ENCODE results near the gene C4A. TPM values are rescaled to one million over a fixed set of nuclear protein-coding genes. Genes with fewer than 3 reads are reported as not detected.

Gene C4A
- total and polyA plus RNA-seq, 2 of the 13 experiments (the other 11 are each of a cell fraction or from before 2014, with no cell fraction given) = 165 to 478 TPM

DNA sequence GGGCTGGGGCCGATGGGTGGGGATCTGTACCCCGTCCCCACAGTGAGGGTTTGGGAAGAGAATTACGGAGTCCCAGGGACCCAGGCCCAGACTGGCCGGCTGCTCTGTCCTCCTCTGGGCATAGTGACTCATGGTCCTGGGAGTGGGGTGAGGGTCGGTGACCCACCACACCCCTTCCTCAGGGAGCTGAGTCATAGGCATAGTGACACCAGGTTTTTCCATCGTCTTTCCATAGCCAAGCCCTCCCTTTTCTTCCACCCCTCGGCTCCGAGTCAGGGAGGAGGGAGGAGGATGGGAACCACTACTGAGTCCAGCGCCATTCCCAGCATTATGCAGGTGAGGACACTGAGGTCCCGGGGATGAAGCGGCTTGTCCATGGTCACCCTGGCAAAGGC lies 65.2 kb downstream of the C4A start (continued):
- TF ChIP-seq ETV5 (CRISPR knock-in tag; IDR thresholded peaks at IDR 0.05; ENCODE audit: borderline replicate concordance) = no peak
- no peak for TF ChIP-seq ZNF546 (CRISPR knock-in tag; conservative IDR thresholded peaks at IDR 0.05)
- no peak for TF ChIP-seq ZNF143 (CRISPR knock-in tag; IDR thresholded peaks at IDR 0.05)
- no peak for TF ChIP-seq JUN (CRISPR knock-in tag; IDR thresholded peaks at IDR 0.05)
- no peak for TF ChIP-seq REXO4 (CRISPR knock-in tag; IDR thresholded peaks at IDR 0.05; ENCODE audit: borderline replicate concordance)
- no peak for TF ChIP-seq ZFP36L1 (CRISPR knock-in tag; IDR thresholded peaks at IDR 0.05)
- TF ChIP-seq SP5 (CRISPR knock-in tag; IDR thresholded peaks at IDR 0.05; ENCODE audit: borderline replicate concordance, low read depth) = no peak
- peak in 1 of 2 experiments; percentile 13; a peak in 1 of 4 replicates for TF ChIP-seq EP300 (IDR thresholded peaks at IDR 0.05; ENCODE audit: low read depth in 2 of 2, low read length in 2 of 2)
- no peak for TF ChIP-seq EP300 (CRISPR knock-in tag; IDR thresholded peaks at IDR 0.05; ENCODE audit: borderline replicate concordance)
- TF ChIP-seq KLF6 (CRISPR knock-in tag; IDR thresholded peaks at IDR 0.05) = no peak
- TF ChIP-seq ZNF709 (CRISPR knock-in tag; IDR thresholded peaks at IDR 0.05) = no peak
- TF ChIP-seq KLF16 (CRISPR knock-in tag; IDR thresholded peaks at IDR 0.05) = no peak
- TF ChIP-seq, protein P1, sequence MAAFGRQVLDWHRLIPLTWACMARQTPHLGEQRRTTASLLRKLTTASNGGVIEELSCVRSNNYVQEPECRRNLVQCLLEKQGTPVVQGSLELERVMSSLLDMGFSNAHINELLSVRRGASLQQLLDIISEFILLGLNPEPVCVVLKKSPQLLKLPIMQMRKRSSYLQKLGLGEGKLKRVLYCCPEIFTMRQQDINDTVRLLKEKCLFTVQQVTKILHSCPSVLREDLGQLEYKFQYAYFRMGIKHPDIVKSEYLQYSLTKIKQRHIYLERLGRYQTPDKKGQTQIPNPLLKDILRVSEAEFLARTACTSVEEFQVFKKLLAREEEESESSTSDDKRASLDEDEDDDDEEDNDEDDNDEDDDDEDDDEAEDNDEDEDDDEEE (CRISPR knock-in tag; IDR thresholded peaks at IDR 0.05) = no peak
- TF ChIP-seq, protein P2, sequence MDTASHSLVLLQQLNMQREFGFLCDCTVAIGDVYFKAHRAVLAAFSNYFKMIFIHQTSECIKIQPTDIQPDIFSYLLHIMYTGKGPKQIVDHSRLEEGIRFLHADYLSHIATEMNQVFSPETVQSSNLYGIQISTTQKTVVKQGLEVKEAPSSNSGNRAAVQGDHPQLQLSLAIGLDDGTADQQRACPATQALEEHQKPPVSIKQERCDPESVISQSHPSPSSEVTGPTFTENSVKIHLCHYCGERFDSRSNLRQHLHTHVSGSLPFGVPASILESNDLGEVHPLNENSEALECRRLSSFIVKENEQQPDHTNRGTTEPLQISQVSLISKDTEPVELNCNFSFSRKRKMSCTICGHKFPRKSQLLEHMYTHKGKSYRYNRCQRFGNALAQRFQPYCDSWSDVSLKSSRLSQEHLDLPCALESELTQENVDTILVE (CRISPR knock-in tag; IDR thresholded peaks at IDR 0.05) = no peak
- TF ChIP-seq DNMT3B (CRISPR knock-in tag; conservative IDR thresholded peaks at IDR 0.05) = peak; percentile 81; the same call in 1 of the 2 replicates
- peak; percentile 71 for TF ChIP-seq ZNF263 (CRISPR knock-in tag; IDR thresholded peaks at IDR 0.05)
- TF ChIP-seq, protein P3, sequence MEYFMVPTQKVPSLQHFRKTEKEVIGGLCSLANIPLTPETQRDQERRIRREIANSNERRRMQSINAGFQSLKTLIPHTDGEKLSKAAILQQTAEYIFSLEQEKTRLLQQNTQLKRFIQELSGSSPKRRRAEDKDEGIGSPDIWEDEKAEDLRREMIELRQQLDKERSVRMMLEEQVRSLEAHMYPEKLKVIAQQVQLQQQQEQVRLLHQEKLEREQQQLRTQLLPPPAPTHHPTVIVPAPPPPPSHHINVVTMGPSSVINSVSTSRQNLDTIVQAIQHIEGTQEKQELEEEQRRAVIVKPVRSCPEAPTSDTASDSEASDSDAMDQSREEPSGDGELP (IDR thresholded peaks at IDR 0.05; ENCODE audit: borderline replicate concordance, low read depth) = no peak
- TF ChIP-seq KLF15 (CRISPR knock-in tag; IDR thresholded peaks at IDR 0.05; ENCODE audit: borderline replicate concordance) = no peak
- no peak for TF ChIP-seq NCOR1 (IDR thresholded peaks at IDR 0.05; ENCODE audit: borderline replicate concordance, low read length)
- TF ChIP-seq, protein P4, sequence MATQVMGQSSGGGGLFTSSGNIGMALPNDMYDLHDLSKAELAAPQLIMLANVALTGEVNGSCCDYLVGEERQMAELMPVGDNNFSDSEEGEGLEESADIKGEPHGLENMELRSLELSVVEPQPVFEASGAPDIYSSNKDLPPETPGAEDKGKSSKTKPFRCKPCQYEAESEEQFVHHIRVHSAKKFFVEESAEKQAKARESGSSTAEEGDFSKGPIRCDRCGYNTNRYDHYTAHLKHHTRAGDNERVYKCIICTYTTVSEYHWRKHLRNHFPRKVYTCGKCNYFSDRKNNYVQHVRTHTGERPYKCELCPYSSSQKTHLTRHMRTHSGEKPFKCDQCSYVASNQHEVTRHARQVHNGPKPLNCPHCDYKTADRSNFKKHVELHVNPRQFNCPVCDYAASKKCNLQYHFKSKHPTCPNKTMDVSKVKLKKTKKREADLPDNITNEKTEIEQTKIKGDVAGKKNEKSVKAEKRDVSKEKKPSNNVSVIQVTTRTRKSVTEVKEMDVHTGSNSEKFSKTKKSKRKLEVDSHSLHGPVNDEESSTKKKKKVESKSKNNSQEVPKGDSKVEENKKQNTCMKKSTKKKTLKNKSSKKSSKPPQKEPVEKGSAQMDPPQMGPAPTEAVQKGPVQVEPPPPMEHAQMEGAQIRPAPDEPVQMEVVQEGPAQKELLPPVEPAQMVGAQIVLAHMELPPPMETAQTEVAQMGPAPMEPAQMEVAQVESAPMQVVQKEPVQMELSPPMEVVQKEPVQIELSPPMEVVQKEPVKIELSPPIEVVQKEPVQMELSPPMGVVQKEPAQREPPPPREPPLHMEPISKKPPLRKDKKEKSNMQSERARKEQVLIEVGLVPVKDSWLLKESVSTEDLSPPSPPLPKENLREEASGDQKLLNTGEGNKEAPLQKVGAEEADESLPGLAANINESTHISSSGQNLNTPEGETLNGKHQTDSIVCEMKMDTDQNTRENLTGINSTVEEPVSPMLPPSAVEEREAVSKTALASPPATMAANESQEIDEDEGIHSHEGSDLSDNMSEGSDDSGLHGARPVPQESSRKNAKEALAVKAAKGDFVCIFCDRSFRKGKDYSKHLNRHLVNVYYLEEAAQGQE (IDR thresholded peaks at IDR 0.05; ENCODE audit: borderline replicate concordance in 1 of 2, low read depth in 1 of 2, low read length in 2 of 2) = no peak
- TF ChIP-seq DPF2 (CRISPR knock-in tag; IDR thresholded peaks at IDR 0.05; ENCODE audit: borderline replicate concordance, low read depth) = no peak
- no peak for TF ChIP-seq NCOA5 (CRISPR knock-in tag; IDR thresholded peaks at IDR 0.05)
- no peak for TF ChIP-seq NFKB2 (CRISPR knock-in tag; IDR thresholded peaks at IDR 0.05; ENCODE audit: borderline replicate concordance)
- TF ChIP-seq PCBP2 (optimal IDR thresholded peaks at IDR 0.05; ENCODE audit: low read depth, low read length, poor library complexity, severe bottlenecking) = no peak
- TF ChIP-seq FOSL2 (CRISPR knock-in tag; IDR thresholded peaks at IDR 0.05) = peak; percentile 83
- no peak for TF ChIP-seq ZNF136 (CRISPR knock-in tag; IDR thresholded peaks at IDR 0.05; ENCODE audit: low read depth)
- no peak for TF ChIP-seq EED (CRISPR knock-in tag; IDR thresholded peaks at IDR 0.05)

Data from HepG2 (cell line).